Dermis microvascular lymphatic vessel endothelial cell (primary cell): ENCODE results near the gene GNA12. TPM values are rescaled to one million over a fixed set of nuclear protein-coding genes. Genes with fewer than 3 reads are reported as not detected.
A peak's percentile ranks its signal among the peaks of the same experiment; 100 is the strongest.
"Not testable (repeated sequence)": the region's sequence is repeated elsewhere in the genome, so short reads cannot be mapped to it uniquely, and the experiment has no call there.

ENCODE experiments used
- DNase-seq, 2 donors: peaks; one replicate each; pipeline versions ENCODE4 v3.0.0 to v3.0.0-alpha.2; 2010; ENCODE audit warnings: low read depth in 2 of 2
- total RNA-seq: library from RNA; depleted of rRNA; stranded (reverse); fragments of >200 nt; gene quantifications from 2 replicates; pipeline ENCODE4 v1.2.1, GENCODE V29; 2014

GNA12 gene
- total RNA-seq, 1 donor from 2014 or later: 20.8 TPM

- no peak for DNase-seq
Observed at GRCh38 chr7:2699289-2699620, 144.9 kb downstream of the GNA12 start.

DNA sequence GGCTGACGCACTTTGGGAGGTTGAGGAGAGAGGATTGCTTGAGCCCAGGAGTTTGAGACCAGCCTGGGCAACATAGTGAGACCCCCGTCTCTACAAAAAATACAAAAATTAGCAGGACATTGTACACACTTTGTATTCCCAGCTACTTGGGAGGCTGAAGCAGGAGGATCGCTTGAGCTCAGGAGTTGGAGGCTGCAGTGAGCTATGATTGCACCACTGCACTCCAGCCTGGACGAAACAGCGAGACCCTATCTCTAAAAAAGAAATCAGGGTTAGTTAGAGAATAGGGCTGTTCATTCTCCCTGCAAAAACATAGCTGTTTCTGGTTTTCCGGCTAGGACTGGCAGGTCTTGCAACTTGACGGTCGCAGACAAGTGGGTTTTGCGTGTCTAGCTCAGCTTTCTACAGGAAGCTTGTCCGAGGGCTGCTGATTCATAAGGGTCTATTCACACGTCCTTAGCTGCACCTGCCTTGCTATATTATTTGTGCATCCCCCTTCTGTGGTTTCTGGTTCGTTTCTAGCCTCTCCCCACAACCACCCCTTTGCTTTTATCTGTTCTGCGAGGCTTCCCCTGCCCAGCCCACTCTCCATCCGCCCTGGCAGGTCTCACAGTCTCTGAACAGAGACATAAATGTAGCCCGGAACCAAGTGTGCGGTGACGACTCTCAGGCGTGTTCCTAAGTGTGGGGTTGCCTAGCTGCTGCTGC is 145.4 kb downstream of the GNA12 start:
- DNase-seq: no peak

DNA sequence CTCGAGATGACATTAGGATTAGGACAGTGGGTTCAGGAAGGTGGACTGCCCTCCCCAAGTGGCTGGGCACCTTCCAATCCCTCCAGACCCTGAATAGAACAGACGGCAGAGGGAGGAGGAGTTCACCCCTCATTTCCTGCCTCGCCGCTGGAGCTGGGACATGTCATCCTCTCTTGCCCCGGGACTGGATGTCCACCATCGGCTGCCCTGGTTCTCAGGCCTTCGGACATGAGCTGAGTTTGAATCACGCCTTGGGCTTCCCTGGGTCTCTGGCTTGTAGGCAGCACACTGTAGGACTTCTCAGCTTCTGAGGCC is 150.0 kb downstream of the GNA12 start:
- DNase-seq: not testable (repeated sequence)

GRCh38 chr7:2693420-2694121 is 150.5 kb downstream of the GNA12 start:
- not testable (repeated sequence) for DNase-seq

- DNase-seq: no peak
Observed at GRCh38 chr7:2692543-2692942, 151.6 kb downstream of the GNA12 start.

DNA sequence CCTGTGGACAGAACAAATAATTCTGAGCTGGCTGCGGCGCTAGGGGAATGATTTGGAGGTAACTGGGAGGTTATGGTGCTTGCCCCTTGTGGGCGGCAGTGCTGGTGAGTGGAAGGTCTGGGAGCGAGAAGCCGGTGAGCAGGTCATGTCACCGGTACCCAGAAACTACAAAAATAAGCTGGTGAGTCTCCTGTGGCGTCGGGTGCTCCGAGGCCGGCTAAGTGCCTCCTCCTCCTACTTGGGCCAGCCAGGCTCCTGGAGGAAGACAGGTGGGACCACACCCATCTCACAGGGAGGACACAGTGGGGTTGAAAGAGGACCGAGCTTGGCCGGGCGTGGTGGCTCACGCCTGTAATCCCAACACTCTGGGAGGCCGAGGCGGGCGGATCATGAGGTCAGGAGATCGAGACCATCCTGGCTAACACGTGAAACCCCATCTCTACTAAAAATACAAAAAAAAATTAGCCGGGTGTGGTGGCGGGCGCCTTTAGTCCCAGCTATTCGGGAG is 152.1 kb downstream of the GNA12 start:
- DNase-seq: not testable (repeated sequence)

- DNase-seq: no peak
Observed at GRCh38 chr7:2691011-2691707, 152.9 kb downstream of the GNA12 start.

DNA sequence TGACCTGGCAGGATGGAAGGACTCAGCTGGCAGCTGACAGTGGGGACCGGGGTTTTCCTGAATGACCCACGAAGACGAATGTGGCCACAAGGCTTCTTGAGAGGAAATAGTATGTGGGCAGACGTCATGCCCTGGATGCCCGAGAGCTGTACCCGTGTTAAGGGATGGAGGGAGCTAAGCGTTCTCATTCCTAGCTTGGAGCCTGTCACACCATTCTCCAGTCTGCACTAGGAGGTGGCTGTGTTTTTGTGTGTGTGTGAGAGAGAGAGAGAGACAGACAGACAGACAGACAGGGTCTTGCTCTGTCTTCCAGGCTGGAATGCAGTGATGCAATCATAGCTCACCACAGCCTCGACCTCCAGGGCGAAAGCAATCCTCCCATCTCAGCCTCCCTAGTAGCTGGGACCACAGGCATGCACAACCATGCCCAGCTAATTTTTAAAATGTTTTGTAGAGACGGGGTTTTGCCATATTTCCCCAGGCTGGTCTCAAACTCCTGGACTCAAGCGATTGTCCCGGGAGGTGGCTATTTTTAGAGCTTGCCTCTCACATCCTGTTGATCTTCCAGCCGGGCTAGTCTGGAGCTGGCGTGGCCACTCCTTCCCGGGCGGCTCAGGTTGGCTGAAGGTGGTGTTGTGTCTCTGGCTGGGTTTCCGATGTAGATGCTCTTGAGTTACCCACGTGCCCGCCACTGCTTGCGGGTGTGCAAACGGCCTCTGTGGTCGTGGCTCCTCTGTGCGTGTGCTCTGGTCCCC is 154.0 kb downstream of the GNA12 start:
- DNase-seq: peak in 1 of 2 donors; percentile 44

- DNase-seq: no peak
Observed at GRCh38 chr7:2689343-2689847, 154.7 kb downstream of the GNA12 start.

- DNase-seq: no peak
Observed at GRCh38 chr7:2688409-2689342, 155.4 kb downstream of the GNA12 start.

GRCh38 chr7:2687881-2688318 is 156.2 kb downstream of the GNA12 start, which contains the start of gene AMZ1:
AMZ1 (plus strand) TSS chr7:2688202; CDS start chr7:2700452, 12,250 bp downstream.
- DNase-seq: no peak

GRCh38 chr7:2687338-2687869 is 156.7 kb downstream of the GNA12 start:
- DNase-seq: no peak

GRCh38 chr7:2686101-2686500 is 158.0 kb downstream of the GNA12 start:
- no peak for DNase-seq

DNA sequence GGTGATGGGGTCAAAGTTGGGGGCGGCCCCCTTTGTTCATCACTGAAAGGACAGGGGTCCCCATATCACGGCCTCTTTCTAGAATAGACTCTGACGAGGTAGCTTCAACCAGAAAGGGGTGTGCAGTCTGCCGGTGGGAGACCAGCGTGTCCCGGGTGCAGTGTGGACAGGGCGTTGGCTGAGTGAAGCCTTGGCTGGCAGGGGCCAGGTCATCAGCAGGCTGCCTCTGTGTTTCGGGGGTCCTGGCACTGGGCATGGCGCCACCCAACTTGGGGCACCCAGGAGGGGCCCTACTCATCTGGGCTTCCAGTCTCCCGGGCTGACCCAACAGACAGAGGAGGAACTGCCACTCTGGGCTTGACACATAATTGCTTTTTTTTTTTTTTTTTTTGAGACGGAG is 159.6 kb downstream of the GNA12 start:
- no peak for DNase-seq

DNA sequence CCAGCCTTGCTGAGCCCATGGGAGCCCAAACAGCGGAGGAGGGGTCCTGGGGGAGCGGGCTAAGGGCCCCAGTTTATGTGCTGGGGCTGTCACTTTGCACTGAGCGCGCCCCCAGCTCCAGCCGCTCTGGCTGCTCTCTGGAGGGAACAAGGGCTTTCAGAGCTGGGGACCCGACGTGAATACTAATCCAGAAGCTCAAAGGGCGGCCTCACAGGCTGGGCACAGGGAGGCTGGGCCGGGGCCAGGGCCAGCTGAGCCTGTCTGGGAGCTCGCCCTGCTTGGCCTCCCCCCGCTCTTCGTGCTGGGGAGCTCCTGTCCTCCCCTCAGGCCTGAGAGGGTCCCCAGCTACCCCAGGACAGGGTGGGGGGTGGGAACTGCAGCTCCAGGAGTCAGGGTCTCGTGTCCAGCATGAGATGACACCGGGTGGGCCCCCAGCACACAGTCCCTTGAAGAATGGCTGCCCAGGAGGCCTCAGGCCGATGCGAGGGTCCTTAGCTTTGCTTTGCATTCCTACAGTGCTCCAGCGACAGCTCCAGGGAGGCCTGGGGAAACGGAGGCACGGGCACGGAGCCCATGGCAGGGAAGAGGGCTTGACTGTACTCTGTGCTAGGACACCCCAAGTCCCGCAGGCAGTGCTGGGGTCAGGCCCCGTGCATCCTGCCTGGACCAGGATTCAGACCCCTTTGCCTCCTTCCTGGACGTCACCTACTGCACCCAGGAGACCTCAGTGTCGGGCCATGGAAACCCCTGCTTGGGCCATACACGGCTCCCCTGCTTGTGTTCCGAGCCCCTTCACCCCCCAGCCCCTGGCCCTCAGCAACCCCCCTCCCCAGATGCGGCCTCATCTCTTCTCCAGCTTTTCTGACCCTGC is 161.9 kb downstream of the GNA12 start:
- DNase-seq: no peak

- peak; percentile 43 to 69 for DNase-seq
Observed at GRCh38 chr7:2680792-2681490, 163.2 kb downstream of the GNA12 start.

- DNase-seq: no peak
Observed at GRCh38 chr7:2680256-2680655, 163.9 kb downstream of the GNA12 start.
